ENCODE results near the gene SLC7A4.
"Not testable (repeated sequence)": the region's sequence is repeated elsewhere in the genome, so short reads cannot be mapped to it uniquely, and the experiment has no call there.

Gene SLC7A4

DNA sequence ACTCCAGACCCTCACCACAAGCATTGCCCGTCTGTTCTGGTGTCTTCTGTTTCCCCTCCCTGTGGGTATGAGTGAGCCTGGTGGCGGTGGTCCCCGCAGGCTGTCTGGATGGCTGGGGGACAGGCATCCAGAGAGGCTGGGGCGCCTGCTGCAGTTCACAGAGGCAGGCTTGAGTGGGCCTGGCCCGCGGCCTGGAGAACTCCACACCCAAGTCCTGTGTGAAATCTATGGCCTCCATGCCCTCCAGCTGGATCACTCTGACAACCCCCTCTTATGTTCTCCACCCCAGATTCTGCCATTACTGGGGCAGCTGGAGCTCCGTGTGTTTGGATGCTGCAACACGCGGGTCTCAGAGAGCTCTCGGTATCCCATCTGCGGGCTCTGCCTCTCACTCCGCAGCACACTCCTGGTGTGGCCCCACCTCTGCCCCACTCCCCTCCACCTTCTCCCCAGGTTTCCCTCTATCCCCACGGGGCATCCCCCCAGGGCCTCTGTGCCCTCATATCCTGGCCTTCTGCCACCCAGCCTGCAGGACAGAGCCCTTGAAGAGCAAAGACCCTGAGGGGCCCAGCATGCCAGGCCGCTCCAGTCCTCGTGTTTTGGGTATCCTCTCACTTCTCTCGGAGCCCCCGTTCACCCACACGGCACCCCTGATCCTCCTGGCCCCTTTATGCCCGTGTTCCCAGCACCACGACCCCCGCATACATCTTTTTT, 44.7 kb upstream of the SLC7A4 start:
- TF ChIP-seq FOXK2 (IDR thresholded peaks at IDR 0.05) (no peak), NFRKB (IDR thresholded peaks at IDR 0.05) (no peak), FOXM1 (IDR thresholded peaks at IDR 0.05; ENCODE audit: borderline replicate concordance) (no peak), TARDBP (IDR thresholded peaks at IDR 0.05) (no peak), LEF1 (IDR thresholded peaks at IDR 0.05; ENCODE audit: borderline replicate concordance) (no peak), ELF4 (IDR thresholded peaks at IDR 0.05) (no peak), FOXA1 (IDR thresholded peaks at IDR 0.05) (no peak), HDGF (IDR thresholded peaks at IDR 0.05; ENCODE audit: borderline replicate concordance) (no peak), L3MBTL2 (conservative IDR thresholded peaks at IDR 0.05) (no peak), SP1 (IDR thresholded peaks at IDR 0.05) (no peak), ZNF384 (IDR thresholded peaks at IDR 0.05) (no peak), ARNT (IDR thresholded peaks at IDR 0.05) (no peak), CTBP1 (IDR thresholded peaks at IDR 0.05; ENCODE audit: borderline replicate concordance) (no peak), BHLHE40 (IDR thresholded peaks at IDR 0.05; ENCODE audit: borderline replicate concordance) (no peak)
- TF ChIP-seq, protein P1, sequence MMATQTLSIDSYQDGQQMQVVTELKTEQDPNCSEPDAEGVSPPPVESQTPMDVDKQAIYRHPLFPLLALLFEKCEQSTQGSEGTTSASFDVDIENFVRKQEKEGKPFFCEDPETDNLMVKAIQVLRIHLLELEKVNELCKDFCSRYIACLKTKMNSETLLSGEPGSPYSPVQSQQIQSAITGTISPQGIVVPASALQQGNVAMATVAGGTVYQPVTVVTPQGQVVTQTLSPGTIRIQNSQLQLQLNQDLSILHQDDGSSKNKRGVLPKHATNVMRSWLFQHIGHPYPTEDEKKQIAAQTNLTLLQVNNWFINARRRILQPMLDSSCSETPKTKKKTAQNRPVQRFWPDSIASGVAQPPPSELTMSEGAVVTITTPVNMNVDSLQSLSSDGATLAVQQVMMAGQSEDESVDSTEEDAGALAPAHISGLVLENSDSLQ (IDR thresholded peaks at IDR 0.05): no peak
- no peak for DNase-seq (ENCODE audit: extremely low spot score)
- CTCF ChIA-PET: no interaction called here
- POLR2A ChIA-PET: no interaction called here

DNA sequence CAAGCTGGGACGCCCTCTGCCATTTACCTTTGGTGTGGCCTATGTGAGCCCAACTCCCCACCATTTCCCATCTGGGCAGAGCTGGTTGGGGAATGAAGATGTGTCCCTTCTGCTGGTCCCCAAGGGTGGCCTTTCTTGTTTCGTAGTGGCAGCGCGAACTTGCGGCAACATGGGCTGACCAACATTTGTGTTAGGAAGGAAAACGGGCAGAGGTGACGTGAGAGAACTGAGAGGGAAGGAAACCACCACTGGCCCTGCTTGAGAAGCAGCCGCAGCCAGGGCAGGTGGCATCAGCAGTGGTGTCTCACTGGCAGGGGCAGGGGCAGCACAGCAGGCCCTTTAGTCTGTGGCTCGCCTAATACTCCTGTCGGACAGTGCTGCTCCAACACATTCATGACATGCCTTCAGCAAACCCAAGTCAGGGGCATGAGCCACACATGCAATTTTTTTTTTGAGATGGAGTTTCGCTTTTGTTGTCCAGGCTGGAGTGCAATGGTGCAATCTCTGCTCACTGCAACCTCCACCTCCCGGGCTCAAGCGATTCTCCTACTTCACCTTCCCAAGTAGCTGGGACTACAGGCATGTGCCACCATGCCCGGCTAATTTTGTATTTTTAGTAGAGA, 43.3 kb upstream of the SLC7A4 start:
- POLR2A ChIA-PET: interaction anchor here (1.1 kb wide), 1 partner anchor 12 kb away, joined by 4 read pairs; no protein-coding TSS in a partner anchor
- TF ChIP-seq ELF4 (IDR thresholded peaks at IDR 0.05): no peak
- TF ChIP-seq, protein P1 (IDR thresholded peaks at IDR 0.05): no peak
- no peak for DNase-seq (ENCODE audit: extremely low spot score)
- CTCF ChIA-PET: interaction anchor here (0.8 to 1.2 kb wide), 2 partner anchors 23 to 55 kb away, joined by 3 read pairs; no protein-coding TSS in a partner anchor

DNA sequence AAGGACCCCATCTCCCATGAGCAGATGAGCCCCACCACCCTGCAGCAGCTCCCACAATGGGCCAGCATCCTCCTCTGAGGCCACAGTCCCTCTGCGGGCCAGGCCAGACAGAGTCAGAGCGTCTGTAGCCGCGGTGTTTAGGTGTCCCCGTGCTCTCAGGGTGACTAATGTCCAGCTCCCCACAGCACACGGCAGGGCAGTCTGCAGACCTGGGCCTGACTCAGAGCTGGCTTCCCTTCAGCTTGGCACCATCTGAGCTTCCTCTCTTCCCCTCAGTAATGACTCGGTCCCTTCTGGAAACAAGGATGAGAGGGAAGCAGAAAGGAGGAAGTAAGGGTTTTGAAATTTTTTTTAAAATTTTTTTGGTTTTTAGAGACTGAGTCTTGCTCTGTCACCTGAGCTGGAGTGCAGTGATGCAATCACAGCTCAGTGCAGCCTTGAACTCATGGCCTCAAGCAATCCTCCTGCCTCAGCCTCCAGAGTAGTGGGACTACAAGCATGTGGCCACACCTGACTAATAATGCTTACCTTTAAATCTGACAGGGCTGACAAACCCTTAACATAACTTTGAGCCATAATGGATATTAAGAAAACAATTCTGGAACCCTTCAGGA, 41.8 kb upstream of the SLC7A4 start:
- no peak for DNase-seq (ENCODE audit: extremely low spot score)
- POLR2A ChIA-PET: no interaction called here
- TF ChIP-seq BHLHE40 (IDR thresholded peaks at IDR 0.05; ENCODE audit: borderline replicate concordance) (no peak), LEF1 (IDR thresholded peaks at IDR 0.05; ENCODE audit: borderline replicate concordance) (no peak), CTBP1 (IDR thresholded peaks at IDR 0.05; ENCODE audit: borderline replicate concordance) (no peak), SP1 (IDR thresholded peaks at IDR 0.05) (no peak), L3MBTL2 (conservative IDR thresholded peaks at IDR 0.05) (no peak), NFRKB (IDR thresholded peaks at IDR 0.05) (no peak), HDGF (IDR thresholded peaks at IDR 0.05; ENCODE audit: borderline replicate concordance) (no peak), SUZ12 (IDR thresholded peaks at IDR 0.05) (no peak), ARNT (IDR thresholded peaks at IDR 0.05) (no peak), FOXM1 (IDR thresholded peaks at IDR 0.05; ENCODE audit: borderline replicate concordance) (no peak), TARDBP (IDR thresholded peaks at IDR 0.05) (no peak), ZNF384 (IDR thresholded peaks at IDR 0.05) (no peak), ELF4 (IDR thresholded peaks at IDR 0.05) (no peak), FOXK2 (IDR thresholded peaks at IDR 0.05) (no peak), FOXA1 (IDR thresholded peaks at IDR 0.05) (no peak)
- TF ChIP-seq, protein P1 (IDR thresholded peaks at IDR 0.05): no peak
- CTCF ChIA-PET: no interaction called here

DNA sequence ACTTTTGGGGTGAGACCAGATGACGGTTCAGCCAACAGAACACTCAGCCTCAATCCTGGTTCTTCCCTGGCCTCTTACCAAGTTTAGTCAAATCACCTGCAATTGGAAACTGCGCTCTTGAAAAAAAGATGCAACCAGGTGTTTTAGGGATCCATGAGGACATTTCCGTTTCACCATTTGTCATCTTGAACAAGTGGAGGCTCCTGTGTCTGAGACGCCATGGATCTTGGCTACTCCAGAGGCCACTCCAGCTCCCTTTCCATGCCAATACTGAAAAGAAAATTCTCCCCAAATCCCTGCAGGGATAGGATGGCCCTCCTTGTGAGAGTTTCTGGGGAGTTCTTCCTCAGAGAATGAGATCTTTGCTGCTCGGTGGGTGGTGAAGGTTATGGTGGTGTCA, 41.1 kb upstream of the SLC7A4 start:
- POLR2A ChIA-PET: no interaction called here
- CTCF ChIA-PET: no interaction called here
- DNase-seq (ENCODE audit: extremely low spot score): no peak
- TF ChIP-seq FOXA1 (IDR thresholded peaks at IDR 0.05): no peak
- TF ChIP-seq ARNT (IDR thresholded peaks at IDR 0.05): no peak
- TF ChIP-seq CTBP1 (IDR thresholded peaks at IDR 0.05; ENCODE audit: borderline replicate concordance): no peak
- no peak for TF ChIP-seq NFRKB (IDR thresholded peaks at IDR 0.05)
- no peak for TF ChIP-seq FOXM1 (IDR thresholded peaks at IDR 0.05; ENCODE audit: borderline replicate concordance)
- no peak for TF ChIP-seq FOXK2 (IDR thresholded peaks at IDR 0.05)
- TF ChIP-seq, protein P1 (IDR thresholded peaks at IDR 0.05): no peak
- no peak for TF ChIP-seq HDGF (IDR thresholded peaks at IDR 0.05; ENCODE audit: borderline replicate concordance)
- no peak for TF ChIP-seq TARDBP (IDR thresholded peaks at IDR 0.05)
- TF ChIP-seq ELF4 (IDR thresholded peaks at IDR 0.05): no peak
- TF ChIP-seq BHLHE40 (IDR thresholded peaks at IDR 0.05; ENCODE audit: borderline replicate concordance): no peak
- no peak for TF ChIP-seq SUZ12 (IDR thresholded peaks at IDR 0.05)

DNA sequence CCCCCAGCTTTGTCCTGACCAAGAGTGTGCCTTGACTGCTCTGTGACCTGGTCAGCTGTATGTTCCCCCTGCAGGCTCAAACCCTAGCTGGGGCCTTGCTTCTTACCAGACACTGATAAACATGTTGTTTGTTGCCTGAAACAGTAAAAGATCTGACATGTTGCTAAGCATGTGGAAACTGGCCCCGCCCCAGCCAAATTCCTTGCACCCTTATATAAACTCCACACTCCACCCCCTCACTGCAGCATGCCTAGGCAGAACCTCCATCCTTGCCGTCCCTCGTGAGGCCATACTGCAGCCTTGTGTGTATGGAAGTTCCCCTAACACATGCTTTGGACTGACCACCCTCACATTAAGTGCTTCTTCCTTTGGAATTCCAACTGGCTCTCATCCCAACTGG, 40.7 kb upstream of the SLC7A4 start:
- POLR2A ChIA-PET: no interaction called here
- DNase-seq (ENCODE audit: extremely low spot score): no peak
- CTCF ChIA-PET: no interaction called here
- TF ChIP-seq SP1 (IDR thresholded peaks at IDR 0.05) (no peak), ZNF384 (IDR thresholded peaks at IDR 0.05) (no peak), FOXK2 (IDR thresholded peaks at IDR 0.05) (no peak), ARNT (IDR thresholded peaks at IDR 0.05) (no peak), TARDBP (IDR thresholded peaks at IDR 0.05) (no peak), LEF1 (IDR thresholded peaks at IDR 0.05; ENCODE audit: borderline replicate concordance) (no peak), FOXA1 (IDR thresholded peaks at IDR 0.05) (no peak), SUZ12 (IDR thresholded peaks at IDR 0.05) (no peak), HDGF (IDR thresholded peaks at IDR 0.05; ENCODE audit: borderline replicate concordance) (no peak), FOXM1 (IDR thresholded peaks at IDR 0.05; ENCODE audit: borderline replicate concordance) (no peak), BHLHE40 (IDR thresholded peaks at IDR 0.05; ENCODE audit: borderline replicate concordance) (no peak), NFRKB (IDR thresholded peaks at IDR 0.05) (no peak), L3MBTL2 (conservative IDR thresholded peaks at IDR 0.05) (no peak)
- TF ChIP-seq, protein P1 (IDR thresholded peaks at IDR 0.05): no peak

DNA sequence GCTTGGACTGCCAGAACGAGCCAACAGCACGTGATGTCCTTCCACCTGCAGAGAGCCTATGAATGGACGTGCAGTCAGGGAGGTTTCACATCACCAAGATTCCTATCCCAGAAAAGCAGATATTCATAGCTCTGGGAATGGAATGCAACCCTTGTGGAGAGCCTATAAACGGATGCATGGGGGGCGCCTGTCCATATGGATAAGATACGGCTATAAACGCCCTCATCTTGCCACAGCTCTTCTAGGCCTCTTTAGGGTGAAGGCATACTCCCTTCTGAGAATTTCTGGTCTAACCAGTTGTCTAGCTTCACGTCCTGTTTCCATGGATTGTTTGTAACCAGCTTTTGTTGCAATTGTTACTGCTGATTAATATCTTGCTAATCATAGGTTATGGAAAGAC, 39.4 kb upstream of the SLC7A4 start:
- DNase-seq (ENCODE audit: extremely low spot score); CTCF ChIA-PET; POLR2A ChIA-PET: not testable (repeated sequence)

Data from HEK293T (cell line).